HepG2 (cell line): ENCODE results near the gene GMEB1. TPM values are rescaled to one million over a fixed set of nuclear protein-coding genes. Genes with fewer than 3 reads are reported as not detected.

Experiments
- ADNP ChIP-seq: sonication (generic); formaldehyde crosslinking; IDR thresholded peaks from 2 replicates; pipeline ENCODE4 v1.4.0; 2020; ENCODE audit warnings: missing genetic modification reagents
- ATAD3A ChIP-seq: sonication (generic); formaldehyde crosslinking; IDR thresholded peaks from 2 replicates; pipeline ENCODE4 v1.4.0; 2020; ENCODE audit warnings: missing genetic modification reagents
- GABPB1 ChIP-seq: IDR thresholded peaks from 2 replicates; pipeline ENCODE4 v1.6.1; 2016; ENCODE audit warnings: mild to moderate bottlenecking, missing genetic modification reagents, moderate library complexity, missing compliant biosample characterization
- IKZF1 ChIP-seq: fragments of 450-650 bp; IDR thresholded peaks from 2 replicates; pipeline ENCODE4 v1.7.1; 2016
- KMT2B ChIP-seq: IDR thresholded peaks from 2 replicates; pipeline ENCODE4 v1.6.1; 2016; ENCODE audit warnings: missing genetic modification reagents, missing compliant biosample characterization
- SNAPC2 ChIP-seq: sonication (generic); formaldehyde crosslinking; IDR thresholded peaks from 2 replicates; pipeline ENCODE4 v1.8.1; 2022; ENCODE audit warnings: mild to moderate bottlenecking, missing genetic modification reagents
- TCF12 ChIP-seq, 2 experiments: fragments of 450-650 bp in 1 of 2; sonication (generic) in 1 of 2; formaldehyde crosslinking in 1 of 2; IDR thresholded peaks; 2 replicates each; pipeline versions ENCODE4 v1.6.1 to v1.8.0; 2017 to 2022; ENCODE audit warnings: antibody characterized with exemption in 1 of 2, mild to moderate bottlenecking in 1 of 2, missing genetic modification reagents in 1 of 2, moderate library complexity in 1 of 2
- TRIM24 ChIP-seq: sonication (generic); formaldehyde crosslinking; IDR thresholded peaks from 2 replicates; pipeline ENCODE4 v1.8.0; 2022; ENCODE audit warnings: mild to moderate bottlenecking, missing genetic modification reagents
- ZBTB38 ChIP-seq: sonication (generic); formaldehyde crosslinking; IDR thresholded peaks from 2 replicates; pipeline ENCODE4 v1.5.1; 2020; ENCODE audit warnings: mild to moderate bottlenecking, missing genetic modification reagents
- ZNF646 ChIP-seq: sonication (generic); formaldehyde crosslinking; IDR thresholded peaks from 2 replicates; pipeline ENCODE4 v1.9.0; 2021; ENCODE audit warnings: mild to moderate bottlenecking, missing genetic modification reagents
- polyA plus RNA-seq, 8 experiments: library from polyadenylated mRNA; depleted of rRNA in 3 of 8; stranded (reverse) in 7 of 8; unstranded in 1 of 8; fragments of >200 nt; fragmentation: Illumina TruSeq in 4 of 8; extraction: Trizol in 4 of 8; gene quantifications; 2 replicates each; pipeline versions ENCODE4 v1.2.1 to v1.2.3, GENCODE V29; 2011 to 2016; ENCODE audit warnings: low read depth in 4 of 8, missing spikeins in 1 of 8, mixed read lengths in 1 of 8; ENCODE audit not compliant: insufficient read depth in 1 of 8
- total RNA-seq, 5 experiments: library from RNA; depleted of rRNA; stranded (reverse); fragments of >200 nt; fragmentation: Illumina TruSeq; extraction: Trizol; gene quantifications; 2 replicates each; pipeline ENCODE4 v1.2.3, GENCODE V29; 2016; ENCODE audit warnings: low read depth in 1 of 5
- TF ChIP-seq, protein P1 (sequence below): sonication (generic); formaldehyde crosslinking; IDR thresholded peaks from 2 replicates; pipeline ENCODE4 v1.5.1; 2020; ENCODE audit warnings: mild to moderate bottlenecking, missing genetic modification reagents, moderate library complexity
- TF ChIP-seq, protein P2 (sequence below): sonication (generic); formaldehyde crosslinking; IDR thresholded peaks from 2 replicates; pipeline ENCODE4 v1.8.1; 2023; ENCODE audit warnings: mild to moderate bottlenecking, inconsistent platforms, moderate library complexity, missing genetic modification reagents, borderline replicate concordance

GMEB1 gene
- total and polyA plus RNA-seq, 2 of the 13 experiments (the other 11 are each of a cell fraction or from before 2014, with no cell fraction given): 3.0 to 6.0 TPM

GRCh38 chr1:28642847-28643635 lies 25.5 kb upstream of the GMEB1 start, which contains the start of gene TAF12 (continued):
- peak; percentile 22; the same call in 1 of the 2 replicates for TF ChIP-seq ZNF646 (CRISPR knock-in tag)
- TF ChIP-seq TCF12 (IDR thresholded peaks at IDR 0.05): no peak
- no peak for TF ChIP-seq TCF12 (CRISPR knock-in tag; IDR thresholded peaks at IDR 0.05)
- no peak for TF ChIP-seq IKZF1
- peak; percentile 89; the same call in 1 of the 2 replicates for TF ChIP-seq SNAPC2 (CRISPR knock-in tag)
- TF ChIP-seq KMT2B (CRISPR knock-in tag): peak; percentile 94
- TF ChIP-seq, protein P1, sequence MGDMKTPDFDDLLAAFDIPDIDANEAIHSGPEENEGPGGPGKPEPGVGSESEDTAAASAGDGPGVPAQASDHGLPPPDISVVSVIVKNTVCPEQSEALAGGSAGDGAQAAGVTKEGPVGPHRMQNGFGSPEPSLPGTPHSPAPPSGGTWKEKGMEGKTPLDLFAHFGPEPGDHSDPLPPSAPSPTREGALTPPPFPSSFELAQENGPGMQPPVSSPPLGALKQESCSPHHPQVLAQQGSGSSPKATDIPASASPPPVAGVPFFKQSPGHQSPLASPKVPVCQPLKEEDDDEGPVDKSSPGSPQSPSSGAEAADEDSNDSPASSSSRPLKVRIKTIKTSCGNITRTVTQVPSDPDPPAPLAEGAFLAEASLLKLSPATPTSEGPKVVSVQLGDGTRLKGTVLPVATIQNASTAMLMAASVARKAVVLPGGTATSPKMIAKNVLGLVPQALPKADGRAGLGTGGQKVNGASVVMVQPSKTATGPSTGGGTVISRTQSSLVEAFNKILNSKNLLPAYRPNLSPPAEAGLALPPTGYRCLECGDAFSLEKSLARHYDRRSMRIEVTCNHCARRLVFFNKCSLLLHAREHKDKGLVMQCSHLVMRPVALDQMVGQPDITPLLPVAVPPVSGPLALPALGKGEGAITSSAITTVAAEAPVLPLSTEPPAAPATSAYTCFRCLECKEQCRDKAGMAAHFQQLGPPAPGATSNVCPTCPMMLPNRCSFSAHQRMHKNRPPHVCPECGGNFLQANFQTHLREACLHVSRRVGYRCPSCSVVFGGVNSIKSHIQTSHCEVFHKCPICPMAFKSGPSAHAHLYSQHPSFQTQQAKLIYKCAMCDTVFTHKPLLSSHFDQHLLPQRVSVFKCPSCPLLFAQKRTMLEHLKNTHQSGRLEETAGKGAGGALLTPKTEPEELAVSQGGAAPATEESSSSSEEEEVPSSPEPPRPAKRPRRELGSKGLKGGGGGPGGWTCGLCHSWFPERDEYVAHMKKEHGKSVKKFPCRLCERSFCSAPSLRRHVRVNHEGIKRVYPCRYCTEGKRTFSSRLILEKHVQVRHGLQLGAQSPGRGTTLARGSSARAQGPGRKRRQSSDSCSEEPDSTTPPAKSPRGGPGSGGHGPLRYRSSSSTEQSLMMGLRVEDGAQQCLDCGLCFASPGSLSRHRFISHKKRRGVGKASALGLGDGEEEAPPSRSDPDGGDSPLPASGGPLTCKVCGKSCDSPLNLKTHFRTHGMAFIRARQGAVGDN (CRISPR knock-in tag): peak; percentile 97
- TF ChIP-seq GABPB1 (CRISPR knock-in tag): peak; percentile 99
- TF ChIP-seq ATAD3A (CRISPR knock-in tag): no peak
- TF ChIP-seq ADNP (CRISPR knock-in tag): no peak
- peak; percentile 63 for TF ChIP-seq ZBTB38
- no peak for TF ChIP-seq TRIM24 (CRISPR knock-in tag)
- TF ChIP-seq, protein P2, sequence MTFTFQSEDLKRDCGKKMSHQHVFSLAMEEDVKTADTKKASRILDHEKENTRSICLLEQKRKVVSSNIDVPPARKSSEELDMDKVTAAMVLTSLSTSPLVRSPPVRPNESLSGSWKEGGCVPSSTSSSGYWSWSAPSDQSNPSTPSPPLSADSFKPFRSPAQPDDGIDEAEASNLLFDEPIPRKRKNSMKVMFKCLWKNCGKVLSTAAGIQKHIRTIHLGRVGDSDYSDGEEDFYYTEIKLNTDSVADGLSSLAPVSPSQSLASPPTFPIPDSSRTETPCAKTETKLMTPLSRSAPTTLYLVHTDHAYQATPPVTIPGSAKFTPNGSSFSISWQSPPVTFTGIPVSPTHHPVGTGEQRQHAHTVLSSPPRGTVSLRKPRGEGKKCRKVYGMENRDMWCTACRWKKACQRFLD: peak; percentile 71; the same call in 1 of the 2 replicates
